GM21360 (cell line): ENCODE data around the gene PPP1R14C.

Source experiments
- ATAC-seq: cut with Tn5 transposase; IDR thresholded peaks from one replicate; pipeline ENCODE4 v1.9.1; 2021; ENCODE audit warnings: mild to moderate bottlenecking, moderate library complexity; ENCODE audit not compliant: unreplicated experiment

The PPP1R14C gene

DNA sequence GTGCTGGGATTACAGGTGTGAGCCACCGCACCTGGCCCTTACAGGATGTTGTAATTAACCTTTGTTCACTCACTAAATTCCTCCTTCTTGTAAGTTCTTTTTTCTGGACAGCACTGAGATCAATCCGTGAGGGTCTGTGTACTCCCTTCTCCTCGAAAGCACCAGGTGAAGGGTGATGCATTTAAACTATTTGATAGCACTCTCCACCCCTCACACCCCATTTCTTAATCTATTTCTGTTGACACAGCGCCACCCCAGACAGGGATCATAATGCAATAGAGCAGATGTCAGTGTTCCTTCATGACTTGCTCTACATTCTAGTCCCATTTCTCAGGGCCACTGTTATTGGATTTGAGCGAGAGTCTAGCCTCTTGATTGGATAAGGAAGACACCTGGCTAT, 46.3 kb downstream of the PPP1R14C start:
- no peak for ATAC-seq

DNA sequence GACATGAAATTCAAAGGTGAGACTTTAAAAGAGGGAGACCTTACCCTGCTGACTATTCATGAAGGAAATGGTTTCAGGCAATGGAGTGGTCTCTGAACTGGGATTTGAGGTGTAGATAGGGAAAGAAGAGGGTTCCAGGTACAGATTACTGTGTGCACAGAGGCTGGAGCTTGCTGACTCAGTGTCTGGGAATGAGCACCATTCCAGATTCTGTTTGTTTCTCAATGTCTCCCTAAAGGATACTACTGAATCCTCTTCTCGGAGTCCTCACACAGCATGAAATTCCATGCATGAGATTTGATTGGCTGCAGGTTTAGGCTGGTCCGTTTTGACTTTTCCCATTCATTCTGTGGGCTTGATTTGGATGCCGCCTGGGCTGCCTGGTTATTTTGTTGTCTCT, 49.0 kb downstream of the PPP1R14C start:
- ATAC-seq, result no peak

DNA sequence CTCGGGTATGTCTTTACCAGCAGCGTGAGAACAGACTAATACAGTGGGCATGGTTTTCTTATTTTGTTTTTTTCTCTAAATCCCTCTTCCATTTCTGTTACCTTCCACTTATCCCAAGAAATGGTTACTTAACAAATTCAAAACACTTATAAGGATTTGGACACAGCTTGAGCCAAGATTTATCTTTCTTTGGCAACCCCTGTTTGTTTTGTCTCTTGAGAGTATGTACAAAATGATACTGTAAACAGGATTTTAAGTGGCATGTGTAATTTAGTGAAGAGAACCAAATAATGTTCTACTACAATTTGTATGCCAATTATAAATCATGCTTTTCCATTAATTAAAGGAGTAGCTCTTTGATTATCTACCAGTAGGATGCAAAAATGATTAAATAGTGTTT, 51.4 kb downstream of the PPP1R14C start:
- no peak for ATAC-seq

DNA sequence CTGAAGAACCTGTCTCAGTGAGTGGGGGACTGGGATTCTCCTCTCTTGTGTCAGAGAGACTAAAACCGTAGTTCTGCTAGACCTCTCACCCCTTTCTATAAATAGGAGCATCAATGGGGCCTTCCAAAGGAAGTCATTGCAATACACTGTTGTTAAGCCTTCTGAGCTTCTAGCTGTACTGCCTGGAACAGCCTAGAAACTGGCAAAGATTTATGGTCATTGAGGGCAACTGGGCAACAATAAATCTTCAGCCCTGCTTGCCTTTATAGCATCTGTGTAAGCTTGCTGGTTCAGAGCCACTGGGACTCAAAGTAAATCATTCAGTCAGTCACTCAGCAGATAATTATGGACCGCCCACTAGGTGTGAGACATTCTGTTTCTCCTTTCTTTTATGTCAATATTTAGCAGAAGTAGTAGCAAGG, 53.2 kb downstream of the PPP1R14C start:
- no peak for ATAC-seq

DNA sequence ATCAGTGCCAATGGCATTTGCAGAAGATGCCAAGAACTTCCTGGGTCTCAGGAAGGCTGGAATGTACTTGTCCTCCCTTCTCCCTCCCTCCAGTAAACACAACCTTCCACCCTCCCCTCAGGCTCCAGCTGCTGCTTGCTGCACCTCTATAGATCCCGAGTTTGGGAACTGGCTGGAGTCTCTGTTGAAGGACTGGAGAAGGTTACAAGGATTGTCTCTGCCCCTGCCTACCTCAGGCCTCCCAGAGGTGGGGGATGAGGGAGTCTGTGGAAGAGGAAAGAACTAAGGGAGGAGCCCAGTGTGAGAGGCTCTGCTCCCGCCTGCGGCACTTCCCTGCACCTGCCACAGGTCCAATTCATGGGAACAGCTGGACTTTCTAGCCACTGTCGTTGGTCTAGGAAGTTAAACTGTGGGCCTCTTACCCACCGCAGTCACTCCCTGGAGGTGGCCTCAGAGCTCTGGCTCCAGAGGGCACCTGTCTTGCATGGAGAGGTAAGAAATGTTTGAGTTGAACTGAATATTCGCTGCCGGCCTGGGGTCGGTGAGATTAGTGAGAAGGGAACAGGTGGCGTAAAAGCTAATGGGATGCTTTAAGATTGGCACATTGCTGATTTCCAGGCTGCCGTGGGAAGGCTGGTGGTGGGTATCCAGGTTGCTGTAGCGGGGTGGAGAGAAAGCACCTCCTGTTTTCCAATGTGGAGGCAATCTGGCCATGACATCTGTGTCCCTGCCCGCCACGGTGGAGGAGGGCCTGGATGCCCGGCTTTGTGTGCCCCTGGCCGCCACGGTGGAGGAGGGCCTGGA, 54.3 kb downstream of the PPP1R14C start:
- ATAC-seq, result no peak

DNA sequence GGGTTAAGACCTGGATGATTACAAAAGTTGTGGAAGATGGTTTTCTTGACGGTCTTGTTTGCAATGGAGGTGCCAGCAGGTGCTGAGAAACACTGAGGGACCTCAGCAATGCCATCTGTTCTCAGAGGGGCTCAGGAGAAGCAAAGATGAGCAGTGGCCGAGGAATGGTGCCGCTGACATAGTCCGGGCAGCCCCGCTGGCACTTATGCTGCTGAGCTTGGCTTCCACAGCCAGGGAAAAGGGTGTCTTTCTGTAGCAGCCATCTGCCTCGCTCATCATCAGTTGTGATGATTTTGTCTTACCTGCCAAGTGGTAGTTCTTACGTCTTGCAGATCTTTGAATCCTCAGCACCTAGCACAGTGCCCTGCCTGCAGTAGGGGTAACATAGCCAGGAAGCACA, 55.7 kb downstream of the PPP1R14C start:
- ATAC-seq, result no peak

DNA sequence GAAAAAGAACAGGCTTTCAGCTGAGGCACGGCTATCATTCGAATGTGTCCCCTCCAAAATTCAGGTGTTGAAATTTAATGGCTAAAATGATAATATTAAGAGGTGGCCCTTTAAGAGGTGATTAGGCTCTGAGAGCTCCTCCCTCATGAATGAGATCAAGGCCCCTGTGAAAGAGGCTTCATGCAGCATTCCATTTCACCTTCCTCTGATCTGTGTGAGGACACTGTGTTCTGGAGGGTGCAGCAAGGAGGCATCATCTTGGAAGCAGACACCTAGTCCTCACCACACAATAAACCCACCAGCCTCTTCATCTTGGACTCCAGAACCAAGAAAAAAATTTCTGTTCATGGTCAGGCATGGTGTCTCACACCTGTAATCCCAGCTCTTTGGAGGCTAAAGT, 56.4 kb downstream of the PPP1R14C start:
- ATAC-seq, result no peak

DNA sequence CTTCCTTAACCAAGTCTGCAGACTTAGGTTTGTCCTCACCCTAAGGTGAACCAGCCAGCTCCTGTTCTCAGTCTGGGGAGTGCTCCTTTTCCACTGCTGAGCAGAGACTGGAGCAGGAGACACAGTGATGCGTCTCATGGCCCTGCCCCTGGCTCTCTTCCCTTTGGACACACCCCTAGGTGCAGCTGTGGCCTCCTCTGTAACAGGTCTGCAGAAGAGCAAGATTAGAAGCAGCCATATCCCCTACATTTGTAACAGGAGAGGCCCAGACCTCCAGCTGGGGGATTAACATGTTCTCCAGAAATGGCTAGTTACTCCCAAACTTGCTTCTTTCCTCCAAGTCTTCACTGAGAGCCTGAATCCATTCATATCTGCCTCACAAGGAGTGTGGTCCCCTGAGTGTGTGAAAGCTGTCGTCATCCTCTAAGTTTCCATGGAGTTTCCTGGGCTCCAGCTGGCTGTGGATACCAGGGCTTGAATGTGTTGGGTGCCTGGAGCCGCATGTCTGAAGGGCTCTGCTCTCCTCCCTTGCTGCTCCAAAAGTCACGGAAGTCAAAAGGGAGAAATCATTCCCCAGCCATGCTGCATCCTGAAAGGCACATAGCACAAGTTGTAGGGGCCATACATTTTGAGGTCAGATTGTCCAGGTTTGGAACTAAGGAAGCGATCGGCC, 57.7 kb downstream of the PPP1R14C start:
- no peak for ATAC-seq

DNA sequence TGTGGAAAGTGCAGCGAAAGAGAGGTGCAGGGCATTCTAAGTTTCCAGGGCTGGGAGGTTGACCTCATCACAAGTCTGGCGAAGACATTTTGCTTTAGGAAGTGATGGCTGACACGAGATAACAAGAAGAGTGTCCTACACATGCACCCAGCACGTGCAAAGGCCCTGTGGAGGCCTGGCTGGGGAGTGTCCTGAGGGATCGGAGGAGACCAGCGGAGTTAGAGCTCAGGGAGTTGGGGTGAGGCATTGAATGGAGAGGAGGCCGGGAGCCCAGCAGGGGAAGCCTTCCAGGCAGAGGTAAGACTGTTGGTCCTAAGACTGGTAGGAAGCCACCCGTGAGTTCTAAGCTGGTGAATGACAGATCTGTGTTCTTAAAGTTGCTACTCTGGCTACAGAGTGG, 58.4 kb downstream of the PPP1R14C start:
- no peak for ATAC-seq

DNA sequence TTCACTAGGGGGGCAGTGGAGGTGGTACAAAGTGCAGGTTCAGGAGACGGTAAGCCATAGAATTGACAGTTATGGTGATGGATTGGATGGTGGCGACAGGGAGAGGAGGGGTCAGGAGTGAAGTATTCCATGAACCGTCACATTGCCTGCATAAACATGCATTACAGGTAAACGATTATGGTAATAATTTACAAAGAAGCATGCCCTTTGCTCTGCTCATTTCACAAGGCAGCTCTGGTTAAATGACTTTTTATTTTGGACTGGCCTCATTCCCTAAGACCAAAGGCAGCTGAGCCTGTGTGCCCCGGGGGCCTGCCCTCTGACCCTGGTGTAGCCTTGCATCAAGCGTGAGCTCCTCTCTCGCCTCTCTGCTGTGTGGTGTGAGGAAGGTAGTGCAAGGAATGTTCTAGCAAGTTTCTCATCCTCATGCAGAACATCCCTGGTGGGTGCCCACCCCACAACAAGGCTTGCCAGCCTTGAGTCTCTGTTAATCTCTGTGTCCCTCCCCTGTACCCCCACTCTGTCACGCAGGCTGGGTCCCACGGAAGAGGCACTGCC, 59.0 kb downstream of the PPP1R14C start:
- ATAC-seq, result no peak

DNA sequence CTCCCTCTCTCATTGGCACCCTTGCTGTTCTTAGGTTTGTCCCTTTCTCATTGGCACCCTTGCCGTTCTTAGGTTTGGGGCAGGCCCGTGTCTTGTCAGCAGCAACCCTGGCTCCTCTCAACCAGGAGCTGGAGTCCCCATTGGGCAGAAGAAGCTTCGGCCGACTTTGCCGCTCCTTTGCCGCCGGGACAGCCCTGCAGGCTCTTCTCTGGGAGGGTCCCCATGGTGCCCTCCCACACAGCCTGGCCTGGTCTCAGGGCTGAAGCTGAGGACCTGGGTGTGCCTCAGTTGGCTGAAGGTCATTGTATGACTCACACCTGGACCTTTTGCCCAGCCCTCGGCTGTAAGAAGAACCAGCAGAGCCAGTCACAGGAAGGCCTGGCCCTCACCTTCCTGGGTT, 59.6 kb downstream of the PPP1R14C start:
- ATAC-seq, result no peak

DNA sequence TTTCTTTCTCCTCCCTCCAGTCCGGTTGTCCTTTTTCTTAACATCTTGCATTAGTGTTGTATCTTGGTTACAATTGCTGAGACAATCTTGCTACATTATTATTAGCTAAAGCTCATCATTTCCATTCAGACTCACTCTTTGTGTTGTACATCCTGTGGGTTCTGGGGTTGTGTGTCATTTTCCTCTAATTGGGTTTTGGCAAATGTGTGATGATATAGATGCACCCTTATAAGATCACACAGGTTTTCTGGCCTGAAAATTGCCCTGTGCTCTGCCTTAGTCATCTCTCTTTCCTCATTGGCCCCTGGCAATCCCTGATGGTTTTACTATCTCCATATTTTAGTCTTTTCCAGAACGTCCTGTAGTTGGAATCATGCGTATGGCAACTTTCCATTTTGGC, 60.1 kb downstream of the PPP1R14C start:
- ATAC-seq, result no peak

DNA sequence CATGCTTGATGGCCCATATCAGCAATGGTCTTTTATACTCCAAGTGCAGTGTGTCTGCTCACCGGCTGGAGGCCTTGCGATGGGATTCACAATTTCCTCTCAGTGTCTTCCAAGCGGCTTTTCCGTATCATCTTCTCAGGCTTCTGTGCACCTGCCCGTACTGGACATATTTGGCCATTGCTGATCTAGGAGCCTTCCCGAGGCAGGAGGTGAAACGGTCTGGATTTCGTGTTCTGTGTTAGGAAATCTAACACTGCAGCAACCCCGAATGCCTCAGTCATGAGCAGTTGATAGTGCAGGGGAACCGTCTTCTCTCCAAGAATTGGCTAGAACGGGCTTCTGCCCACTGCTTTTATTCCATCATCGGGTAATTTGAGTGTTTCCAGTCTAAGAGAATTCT, 60.5 kb downstream of the PPP1R14C start:
- no peak for ATAC-seq

DNA sequence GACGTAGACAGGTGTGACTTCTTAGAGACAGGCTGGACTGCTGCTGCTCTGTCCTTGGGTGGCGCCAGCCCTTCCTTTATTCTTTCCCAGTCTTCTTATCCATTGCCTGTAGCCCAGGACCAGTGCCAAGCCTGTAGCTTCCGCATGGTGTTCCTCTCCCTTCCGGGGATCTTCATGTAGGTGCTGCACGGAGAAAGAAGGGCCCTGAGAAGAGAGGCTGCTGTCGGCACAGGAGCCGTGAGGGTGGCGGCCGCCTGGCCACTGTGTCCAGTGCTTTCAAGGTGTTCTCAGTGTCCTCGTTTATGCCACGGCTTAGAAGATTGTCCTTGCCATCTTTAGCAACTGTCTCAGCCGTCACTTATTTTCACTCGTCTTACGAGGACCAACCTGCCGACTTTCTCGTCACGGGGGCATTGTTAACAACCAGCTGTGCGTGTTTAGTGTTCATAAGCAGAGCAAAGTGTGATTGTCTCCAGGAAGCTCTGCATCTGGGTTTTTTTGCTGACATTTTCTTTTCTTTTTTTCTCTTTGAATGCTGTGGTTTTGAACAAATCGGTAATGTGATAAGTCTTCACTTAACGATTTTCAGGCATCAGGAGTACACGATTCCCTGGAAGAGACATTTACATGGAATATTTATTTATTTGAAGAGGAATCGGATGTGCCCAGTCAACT, 61.2 kb downstream of the PPP1R14C start:
- ATAC-seq, result no peak

DNA sequence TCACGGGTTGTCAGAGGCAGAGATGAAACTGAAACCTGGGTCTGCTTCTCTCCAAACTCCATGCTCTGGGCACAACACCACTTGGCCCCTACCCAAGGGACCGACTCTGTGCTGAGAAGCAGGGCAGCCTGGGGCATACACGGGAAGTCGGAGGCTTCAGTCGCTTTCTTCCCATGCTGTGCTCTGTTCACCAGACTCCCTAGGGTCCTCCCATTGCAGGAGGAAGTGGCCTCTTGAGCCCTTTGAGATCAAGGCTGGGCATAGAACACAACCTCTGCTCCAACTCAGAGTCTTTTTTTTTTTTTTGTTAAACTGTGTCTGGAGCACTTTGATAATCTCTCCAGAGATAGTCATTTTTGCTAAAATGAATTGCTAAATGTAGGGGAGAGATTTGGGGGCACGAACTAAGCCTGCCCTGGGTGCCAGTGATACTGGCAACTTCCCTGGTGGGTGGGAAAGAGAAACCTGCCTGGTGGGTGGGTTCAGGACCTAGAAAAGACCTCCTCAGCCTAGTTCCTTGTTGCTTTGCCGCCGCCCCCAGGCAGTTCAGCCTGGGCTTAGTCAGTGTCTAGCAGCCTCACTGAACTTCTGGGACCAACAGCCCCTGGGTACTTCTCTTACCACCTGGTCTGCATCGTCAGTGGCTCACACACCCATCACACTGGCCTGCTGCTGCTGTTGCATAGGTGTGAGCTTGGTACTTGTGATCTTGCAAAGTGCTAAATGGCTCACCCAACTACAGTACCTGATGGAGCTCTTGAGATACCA, 62.0 kb downstream of the PPP1R14C start:
- no peak for ATAC-seq

DNA sequence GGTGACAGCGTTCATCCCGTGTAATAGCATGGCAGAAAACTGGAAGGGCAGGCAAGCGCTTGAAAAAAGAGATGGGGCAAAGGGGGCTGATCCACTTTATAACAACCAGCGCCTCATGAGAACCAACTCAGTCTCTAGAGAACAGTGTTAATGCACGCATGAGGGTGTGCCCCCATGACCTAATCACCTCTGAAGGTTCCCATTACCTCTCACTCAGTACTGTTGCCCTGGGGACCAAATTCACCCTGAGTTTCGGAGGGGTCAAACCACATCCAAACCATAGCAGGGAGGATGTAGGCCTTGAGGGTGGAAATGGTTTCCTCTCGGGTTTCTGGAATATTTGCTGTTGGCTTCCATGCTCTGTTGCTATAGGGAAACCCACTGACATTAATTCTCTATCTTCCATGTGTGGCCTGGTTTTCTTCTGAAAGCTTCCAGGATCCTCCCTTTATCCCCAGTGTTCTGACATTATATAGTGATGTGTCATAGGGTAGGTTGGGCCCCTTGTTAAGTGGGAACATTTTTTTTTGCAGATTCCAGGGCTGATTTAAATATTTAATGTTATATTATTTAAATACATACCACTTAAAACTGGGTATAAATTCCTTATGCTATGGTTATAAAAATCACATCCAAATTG, 65.2 kb downstream of the PPP1R14C start:
- ATAC-seq, result no peak

DNA sequence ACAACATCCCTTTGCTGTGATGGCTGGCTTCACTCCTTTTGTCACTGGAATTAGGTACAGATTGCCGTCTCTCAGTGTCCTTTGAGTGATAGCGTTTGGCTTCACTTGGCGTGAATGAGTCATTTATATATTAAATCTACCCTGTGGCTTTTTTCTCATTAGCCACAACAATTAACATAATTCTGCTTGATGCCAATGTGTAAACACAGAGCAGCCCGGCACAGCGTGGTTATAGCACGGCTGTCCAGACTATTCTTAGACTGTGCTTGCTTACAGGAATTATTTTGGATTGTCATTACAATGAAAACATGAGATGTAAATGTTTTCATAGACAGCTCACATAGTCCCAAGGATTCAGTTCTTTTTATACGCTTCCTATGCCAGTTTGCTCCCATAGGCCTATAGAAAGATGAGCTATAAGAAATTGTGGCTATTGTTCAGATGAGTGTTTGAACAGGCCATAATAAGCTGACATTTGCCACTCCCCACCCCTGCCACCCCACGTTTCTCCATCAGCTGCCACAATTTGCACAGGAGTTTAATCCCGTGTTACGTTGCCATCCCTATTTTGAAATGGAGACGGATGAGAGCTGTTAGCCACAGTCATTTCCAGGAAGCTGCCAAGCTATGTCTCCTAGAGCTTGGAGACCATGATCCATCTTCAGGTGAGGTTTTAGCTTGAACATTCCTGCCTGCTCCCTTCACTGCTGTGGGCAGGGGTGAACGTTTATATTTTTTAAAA, 65.9 kb downstream of the PPP1R14C start:
- no peak for ATAC-seq

DNA sequence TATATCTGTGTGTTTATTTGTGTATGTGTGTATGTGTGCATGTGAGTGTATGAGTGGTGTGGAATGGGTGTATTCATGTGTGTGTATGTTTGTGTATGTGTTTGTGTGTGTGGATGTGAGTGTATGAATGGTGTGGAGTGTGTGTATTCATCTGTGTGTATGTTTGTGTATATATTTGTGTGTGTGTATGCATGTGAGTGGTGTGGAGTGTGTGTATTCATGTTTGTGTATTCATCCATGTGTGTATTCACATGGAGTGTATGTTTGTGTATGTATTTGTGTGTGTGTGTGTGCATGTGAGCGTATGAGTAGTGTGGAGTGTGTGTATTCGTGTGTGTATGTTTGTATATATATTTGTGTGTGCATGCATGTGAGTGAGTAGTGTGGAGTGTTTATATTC, 66.6 kb downstream of the PPP1R14C start:
- no peak for ATAC-seq

DNA sequence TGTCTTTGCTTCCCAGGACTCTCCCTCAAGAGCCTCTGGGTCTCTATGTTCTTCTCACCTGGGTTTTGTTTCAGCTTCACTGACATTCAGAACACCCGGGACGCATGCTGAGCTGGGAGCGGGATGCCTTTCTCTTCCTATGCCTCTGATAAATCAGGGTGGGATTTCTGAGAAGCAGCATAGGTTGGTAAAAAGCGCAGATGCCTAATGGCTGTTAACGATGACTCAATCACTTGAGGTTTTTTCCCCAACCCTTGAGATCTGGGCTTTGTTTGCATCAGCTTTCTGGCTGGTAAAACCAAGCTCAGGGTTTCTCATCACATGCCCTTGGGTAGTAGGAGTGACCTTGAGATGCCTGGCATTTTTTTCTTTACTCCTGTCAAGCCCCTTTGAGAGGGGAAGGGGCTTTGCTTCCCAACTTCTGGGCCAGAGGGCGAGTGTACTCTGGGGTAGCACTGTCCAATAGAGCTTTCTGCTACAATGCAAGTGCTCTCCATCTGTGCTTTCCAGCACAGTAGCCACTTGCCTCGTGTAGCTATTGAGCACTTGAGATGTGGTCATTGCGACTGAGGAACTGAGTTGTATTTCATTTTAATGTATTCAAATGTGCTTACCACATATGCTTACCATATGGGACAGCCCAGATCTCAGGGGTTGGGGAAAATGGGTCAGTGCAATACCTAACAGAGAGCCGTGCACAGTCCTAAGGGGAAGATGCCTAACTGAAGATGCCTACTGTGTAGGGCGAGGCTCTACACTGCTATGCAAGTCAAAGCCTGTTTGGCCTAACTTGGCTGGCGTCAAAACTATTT, 69.1 kb downstream of the PPP1R14C start:
- ATAC-seq, result no peak
